Glutamatergic neuron (in vitro differentiated cells): ENCODE measurements around the gene ACSBG1. TPM values are rescaled to one million over a fixed set of nuclear protein-coding genes. Genes with fewer than 3 reads are reported as not detected.

Experiments used
- DNase-seq: peaks from one replicate; pipeline ENCODE4 v3.0.0; 2022
- H3K27ac Mint-ChIP-seq: one replicate; pipeline ENCODE4 v1.8.0; 2020; ENCODE audit warnings: mild to moderate bottlenecking, mixed read lengths, inconsistent platforms; ENCODE audit not compliant: unreplicated experiment
- H3K27me3 Mint-ChIP-seq: one replicate; pipeline ENCODE4 v1.8.0; 2020; ENCODE audit warnings: mild to moderate bottlenecking, moderate library complexity, mixed read lengths, inconsistent platforms; ENCODE audit not compliant: unreplicated experiment
- H3K36me3 Mint-ChIP-seq: one replicate; pipeline ENCODE4 v1.8.0; 2020; ENCODE audit warnings: mild to moderate bottlenecking, mixed read lengths, inconsistent platforms; ENCODE audit not compliant: unreplicated experiment
- H3K4me1 Mint-ChIP-seq: one replicate; pipeline ENCODE4 v1.8.0; 2020; ENCODE audit warnings: mild to moderate bottlenecking, low read depth, mixed read lengths, inconsistent platforms; ENCODE audit not compliant: unreplicated experiment
- H3K4me3 Mint-ChIP-seq: one replicate; pipeline ENCODE4 v1.8.0; 2020; ENCODE audit warnings: mild to moderate bottlenecking, mixed read lengths, inconsistent platforms; ENCODE audit not compliant: unreplicated experiment
- H3K9me3 Mint-ChIP-seq: one replicate; pipeline ENCODE4 v1.8.0; 2020; ENCODE audit warnings: mild to moderate bottlenecking, moderate library complexity, mixed read lengths, inconsistent platforms; ENCODE audit not compliant: unreplicated experiment
- CTCF ChIP-seq: fragments of 200-600 bp; sonication (generic); IDR thresholded peaks from one replicate; pipeline ENCODE4 v1.5.0; 2021; ENCODE audit not compliant: partially characterized antibody, unreplicated experiment
- total RNA-seq: library from RNA; stranded (reverse); fragmentation: NEBNext Ultra II Directional; extraction: Animal tissue kit (Norgen Biotek cat#: 25700); gene quantifications from one replicate; pipeline ENCODE4 v1.2.1, GENCODE V29; 2021; ENCODE audit not compliant: unreplicated experiment

The ACSBG1 gene
- total RNA-seq, 1 donor from 2014 or later, result not detected

- no peak for TF ChIP-seq CTCF
Observed at GRCh38 chr15:78178064-78178463, 56.3 kb downstream of the ACSBG1 start.

DNA sequence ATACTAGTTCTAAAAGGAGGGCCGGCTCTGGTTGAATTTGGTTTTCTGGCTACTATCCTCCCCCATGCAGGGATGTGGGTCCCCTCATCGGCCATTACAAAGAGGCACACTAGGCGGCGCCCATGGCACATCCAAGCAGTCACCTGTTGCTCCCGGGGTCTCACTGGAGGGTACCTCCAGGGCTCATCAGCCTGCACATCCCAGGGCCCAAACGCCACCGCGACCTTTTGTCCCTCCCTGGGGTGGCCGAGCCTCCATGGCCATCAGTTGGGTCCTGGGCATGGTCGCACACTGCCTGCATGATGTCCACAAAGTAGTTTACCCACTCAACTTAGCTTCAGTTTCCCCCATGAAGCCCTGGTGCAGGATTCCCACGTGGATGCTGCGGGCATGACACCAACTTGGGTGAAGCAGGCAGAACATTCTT, 56.9 kb downstream of the ACSBG1 start:
- H3K4me3 Mint-ChIP-seq, result no peak overlapping the region
- no peak overlapping the region for H3K27ac Mint-ChIP-seq
- H3K4me1 Mint-ChIP-seq, result no peaks in the 10 kb centered on the region
- peaks cover 2% of the 10 kb centered on the region for H3K9me3 Mint-ChIP-seq
- no peaks in the 10 kb centered on the region for H3K36me3 Mint-ChIP-seq
- peak; percentile 68 for TF ChIP-seq CTCF
- DNase-seq, result peak; percentile 51
- H3K27me3 Mint-ChIP-seq, result peaks cover 1% of the 10 kb centered on the region

More at GRCh38 chr15:78178064-78178463, 56.3 kb downstream of the ACSBG1 start:
- Mint-ChIP-seq H3K36me3 (no peaks in the 10 kb centered on the region), H3K4me3 (no peak overlapping the region), H3K27me3 (no peaks in the 10 kb centered on the region), H3K4me1 (no peaks in the 10 kb centered on the region), H3K9me3 (peaks cover 2% of the 10 kb centered on the region), H3K27ac (no peak overlapping the region)
- no peak for DNase-seq

DNA sequence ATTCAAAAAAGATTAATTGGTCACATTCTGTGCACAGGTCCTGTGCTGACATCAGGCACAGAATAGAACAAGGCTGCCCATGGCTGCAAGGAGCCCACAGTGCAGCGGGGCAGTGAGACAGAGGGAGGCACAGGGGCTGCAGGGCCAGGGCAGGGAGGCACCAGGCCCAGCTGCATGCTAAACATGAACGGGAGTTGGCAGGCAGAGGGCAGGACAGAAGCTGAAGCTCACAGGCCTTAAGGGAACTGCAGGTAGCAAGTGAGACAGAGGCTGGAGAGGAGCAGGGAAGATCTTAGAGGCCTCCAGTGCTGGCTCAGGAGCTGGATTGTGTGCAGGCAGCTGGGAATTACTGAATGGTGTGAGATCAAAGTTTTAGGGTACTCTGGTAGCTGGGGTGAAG, 59.0 kb downstream of the ACSBG1 start:
- Mint-ChIP-seq H3K27me3 (peaks cover 1% of the 10 kb centered on the region), H3K4me1 (no peaks in the 10 kb centered on the region), H3K9me3 (peaks cover 2% of the 10 kb centered on the region), H3K36me3 (no peaks in the 10 kb centered on the region), H3K27ac (no peak overlapping the region), H3K4me3 (no peak overlapping the region)
- no peak for TF ChIP-seq CTCF
- DNase-seq, result no peak

DNA sequence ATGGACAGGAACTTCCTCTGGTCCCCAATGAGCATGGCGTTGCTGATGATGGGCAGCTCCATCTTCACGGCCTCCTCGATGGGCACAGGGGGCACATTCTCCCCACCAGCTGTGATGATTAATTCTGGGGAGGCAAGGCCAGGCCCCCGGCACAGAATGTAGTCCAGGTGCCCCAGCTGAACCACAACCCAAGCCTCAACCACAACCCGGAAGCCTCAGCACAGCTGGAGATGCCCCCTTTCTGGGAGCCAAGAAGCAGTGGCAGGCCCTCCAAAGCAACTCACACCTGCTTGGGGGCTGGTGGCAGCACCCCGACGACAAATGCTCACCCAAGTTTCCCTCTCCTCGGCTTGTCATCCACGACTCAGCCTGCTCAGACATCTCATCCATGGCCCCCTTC, 60.0 kb downstream of the ACSBG1 start:
- H3K4me3 Mint-ChIP-seq, result no peak overlapping the region
- no peak for TF ChIP-seq CTCF
- H3K9me3 Mint-ChIP-seq, result peaks cover 2% of the 10 kb centered on the region
- H3K4me1 Mint-ChIP-seq, result no peaks in the 10 kb centered on the region
- H3K27me3 Mint-ChIP-seq, result peaks cover 1% of the 10 kb centered on the region
- no peaks in the 10 kb centered on the region for H3K36me3 Mint-ChIP-seq
- no peak for DNase-seq
- H3K27ac Mint-ChIP-seq, result peak overlapping the region; percentile 7

GRCh38 chr15:78171864-78172472, 62.4 kb downstream of the ACSBG1 start:
- Mint-ChIP-seq H3K4me3 (no peak overlapping the region), H3K36me3 (no peaks in the 10 kb centered on the region), H3K27me3 (peaks cover 1% of the 10 kb centered on the region), H3K9me3 (peaks cover 2% of the 10 kb centered on the region), H3K4me1 (no peaks in the 10 kb centered on the region), H3K27ac (no peak overlapping the region)
- no peak for TF ChIP-seq CTCF
- DNase-seq, result no peak
